Astrocyte of the spinal cord (primary cell): Measurements from ENCODE around the gene PSMG4.

Experiments used
- DNase-seq: peaks from one replicate; pipeline ENCODE4 v3.0.0; 2011; ENCODE audit warnings: low read depth, low spot score
- H3K4me3 ChIP-seq: 2 replicates; pipeline ENCODE4 v1.5.1; 2011; ENCODE audit warnings: low read depth, mild to moderate bottlenecking, low read length, moderate library complexity
- in situ Hi-C: cut with HindIII; loops from 2 replicates; pipeline ENCODE4 v1.10.0; 2017; ENCODE audit warnings: low sequenced_read_pairs
- TF ChIP-seq, protein P1 (sequence below): IDR thresholded peaks from 2 replicates; pipeline ENCODE4 v1.5.1; 2012; ENCODE audit warnings: low read depth, mild to moderate bottlenecking, low read length, inconsistent platforms

The PSMG4 gene

DNA sequence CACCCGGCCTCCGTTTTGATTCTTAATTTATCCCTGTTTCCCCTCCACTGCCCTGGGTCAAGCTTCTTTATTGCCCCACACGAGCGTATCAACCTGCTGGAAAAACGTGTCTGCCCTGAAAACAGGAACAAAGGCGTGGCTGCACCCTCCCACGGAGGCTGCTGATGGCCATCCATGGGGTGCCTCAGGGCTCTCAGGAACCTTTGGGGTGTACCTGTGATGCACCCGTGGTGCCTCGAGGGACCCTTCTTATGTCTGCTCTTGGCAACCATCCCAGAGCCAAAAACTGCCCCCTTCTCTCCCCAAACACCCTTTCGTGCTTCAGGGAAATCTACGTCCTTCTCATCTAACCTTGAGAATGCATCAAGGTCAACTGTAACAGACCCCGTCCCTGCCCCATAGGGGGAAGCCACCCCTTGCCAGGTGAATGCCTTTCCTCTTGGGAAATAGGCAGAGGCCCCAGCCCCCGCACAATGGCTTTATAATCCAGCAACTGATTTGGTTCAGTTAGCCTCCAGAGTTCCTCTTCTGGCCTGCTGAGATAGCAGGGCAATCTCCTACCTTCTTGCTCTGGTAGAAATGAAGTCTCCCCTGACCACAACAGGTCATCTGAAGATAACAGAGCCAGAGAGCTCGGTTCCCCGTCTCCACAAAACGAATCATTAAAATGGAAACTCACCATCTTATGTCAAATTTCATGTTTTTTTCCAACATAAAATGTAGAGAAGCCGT, 29.4 kb downstream of the PSMG4 start:
- no peak for DNase-seq
- TF ChIP-seq, protein P1, sequence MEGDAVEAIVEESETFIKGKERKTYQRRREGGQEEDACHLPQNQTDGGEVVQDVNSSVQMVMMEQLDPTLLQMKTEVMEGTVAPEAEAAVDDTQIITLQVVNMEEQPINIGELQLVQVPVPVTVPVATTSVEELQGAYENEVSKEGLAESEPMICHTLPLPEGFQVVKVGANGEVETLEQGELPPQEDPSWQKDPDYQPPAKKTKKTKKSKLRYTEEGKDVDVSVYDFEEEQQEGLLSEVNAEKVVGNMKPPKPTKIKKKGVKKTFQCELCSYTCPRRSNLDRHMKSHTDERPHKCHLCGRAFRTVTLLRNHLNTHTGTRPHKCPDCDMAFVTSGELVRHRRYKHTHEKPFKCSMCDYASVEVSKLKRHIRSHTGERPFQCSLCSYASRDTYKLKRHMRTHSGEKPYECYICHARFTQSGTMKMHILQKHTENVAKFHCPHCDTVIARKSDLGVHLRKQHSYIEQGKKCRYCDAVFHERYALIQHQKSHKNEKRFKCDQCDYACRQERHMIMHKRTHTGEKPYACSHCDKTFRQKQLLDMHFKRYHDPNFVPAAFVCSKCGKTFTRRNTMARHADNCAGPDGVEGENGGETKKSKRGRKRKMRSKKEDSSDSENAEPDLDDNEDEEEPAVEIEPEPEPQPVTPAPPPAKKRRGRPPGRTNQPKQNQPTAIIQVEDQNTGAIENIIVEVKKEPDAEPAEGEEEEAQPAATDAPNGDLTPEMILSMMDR = no peak
- no peak overlapping the region for H3K4me3 ChIP-seq
- in situ Hi-C loops = loop anchor here (25.0 kb wide), 1 partner anchor 424 kb away; no protein-coding TSS in a partner anchor

DNA sequence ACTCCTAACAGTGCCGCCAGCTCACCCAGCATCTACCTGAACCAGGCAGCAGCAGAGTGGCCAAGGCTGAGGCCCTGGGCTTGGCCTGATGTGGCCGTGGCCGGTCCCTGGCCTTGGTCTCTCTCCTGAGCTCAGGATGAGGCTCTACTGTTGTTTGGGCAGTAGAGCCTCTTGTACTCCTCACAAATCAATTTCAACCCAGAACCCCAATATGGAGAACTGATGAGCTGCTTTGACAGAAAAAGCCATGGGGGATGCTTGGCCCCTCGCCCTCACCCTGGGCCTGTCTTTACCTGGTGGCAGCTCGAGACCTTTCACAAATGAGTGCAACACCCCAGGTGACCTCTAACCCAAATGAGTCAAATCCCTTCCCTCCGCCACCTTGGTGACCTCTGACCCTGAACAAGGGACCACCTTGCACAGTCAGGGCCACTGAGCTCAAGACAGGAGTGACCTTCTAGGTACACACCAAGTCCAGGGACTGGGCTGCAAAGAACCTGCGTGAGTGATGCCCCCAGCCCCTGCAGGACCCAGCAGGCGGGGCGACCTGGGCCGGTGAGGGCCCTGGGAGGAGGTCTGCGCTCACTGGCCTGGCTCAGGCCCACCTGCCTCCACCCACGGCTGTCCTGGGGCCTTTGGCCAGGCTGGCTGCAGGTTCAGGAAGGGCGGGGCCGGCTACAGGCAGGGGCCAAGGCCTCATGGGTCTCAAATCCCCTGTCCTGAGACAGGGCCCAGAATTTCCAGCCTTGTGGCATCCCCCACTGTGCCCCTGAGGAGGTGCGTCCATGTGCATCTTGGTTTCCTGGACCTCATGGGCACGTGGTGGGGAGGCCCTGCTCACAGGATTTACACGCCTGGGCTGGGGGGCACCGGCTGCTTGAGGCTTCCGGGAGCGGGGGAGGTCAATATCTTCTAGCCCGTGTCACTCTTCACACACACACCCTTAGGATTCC, 30.2 kb downstream of the PSMG4 start:
- TF ChIP-seq, protein P1 = no peak
- in situ Hi-C loops = loop anchor here (25.0 kb wide), 1 partner anchor 423 kb away; no protein-coding TSS in a partner anchor
- DNase-seq = no peak
- no peak overlapping the region for H3K4me3 ChIP-seq

DNA sequence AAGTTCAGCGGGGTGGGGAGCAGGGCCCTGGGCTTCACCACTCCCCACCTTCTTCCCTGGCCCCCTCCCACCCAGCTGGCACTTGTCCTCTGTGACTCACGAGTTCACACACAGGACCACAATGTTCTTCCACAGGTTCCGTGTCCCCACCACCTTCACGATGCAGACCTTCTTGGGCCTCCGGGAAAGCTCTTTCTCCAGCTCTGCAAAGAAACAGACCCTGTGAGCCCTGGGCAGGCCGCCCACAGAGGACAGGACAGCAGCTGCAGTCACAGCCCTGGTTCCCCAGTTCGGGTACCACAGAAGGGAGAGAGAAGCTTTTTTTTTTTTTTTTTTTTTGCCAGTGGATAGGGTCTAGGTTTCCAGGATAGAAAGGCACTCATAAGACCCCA, 30.9 kb downstream of the PSMG4 start:
- in situ Hi-C loops = loop anchor here (25.0 kb wide), 1 partner anchor 423 kb away; no protein-coding TSS in a partner anchor
- no peak for DNase-seq
- H3K4me3 ChIP-seq = no peak overlapping the region
- TF ChIP-seq, protein P1 = no peak

DNA sequence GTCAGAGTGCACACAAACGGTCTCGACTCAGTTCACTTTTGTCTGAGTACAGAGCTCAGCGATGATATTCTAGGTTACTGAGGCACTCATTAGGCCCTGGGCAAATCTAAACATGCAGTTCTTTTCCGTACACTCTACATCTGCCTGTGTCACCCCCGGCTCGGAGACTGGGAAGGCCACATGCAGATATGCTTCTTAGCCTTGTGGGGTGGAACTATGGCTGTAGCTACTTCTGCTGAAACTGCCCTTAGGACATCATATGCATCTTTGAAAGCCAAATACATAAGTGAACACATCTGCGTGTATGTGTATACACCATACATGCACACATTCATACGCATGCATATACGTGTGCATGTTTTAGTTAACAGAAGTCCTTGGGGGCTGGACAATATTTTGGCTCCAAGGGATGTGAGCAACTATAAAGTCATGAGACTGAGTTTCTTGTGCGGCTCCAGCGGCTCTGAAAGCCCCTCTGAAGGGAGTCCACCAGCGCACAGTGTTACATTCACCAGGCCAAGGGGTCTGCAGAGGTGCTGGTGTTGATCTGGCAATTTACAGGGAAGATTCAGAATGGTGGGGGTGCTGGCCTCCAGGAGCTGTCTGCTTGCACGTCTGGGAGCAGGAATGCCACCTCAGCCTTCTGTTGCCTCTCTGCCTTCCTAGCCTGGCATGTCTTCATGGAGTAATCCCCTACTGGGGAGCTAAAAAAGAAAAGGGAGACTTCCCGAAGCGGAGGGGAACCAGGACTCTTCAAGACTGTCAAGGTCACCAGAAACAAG, 31.6 kb downstream of the PSMG4 start:
- no peak for DNase-seq
- TF ChIP-seq, protein P1 = no peak
- H3K4me3 ChIP-seq = no peak overlapping the region
- in situ Hi-C loops = loop anchor here (25.0 kb wide), 1 partner anchor 422 kb away; no protein-coding TSS in a partner anchor

DNA sequence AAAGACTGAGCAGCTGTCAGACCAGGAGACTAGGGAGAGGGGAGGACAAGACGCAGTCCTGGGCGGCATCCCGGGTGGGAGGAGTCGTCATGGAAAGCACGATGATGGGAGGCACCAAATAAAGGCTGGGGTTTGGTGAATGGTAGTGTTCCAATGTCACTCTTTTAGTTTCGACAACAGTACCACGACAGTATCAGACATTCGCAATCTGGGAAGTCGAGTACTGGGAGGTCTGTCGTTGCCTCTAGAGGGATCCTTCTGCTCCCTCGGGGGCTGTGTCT, 32.1 kb downstream of the PSMG4 start:
- in situ Hi-C loops = loop anchor here (25.0 kb wide), 1 partner anchor 421 kb away; no protein-coding TSS in a partner anchor
- TF ChIP-seq, protein P1 = no peak
- DNase-seq = no peak
- no peak overlapping the region for H3K4me3 ChIP-seq

DNA sequence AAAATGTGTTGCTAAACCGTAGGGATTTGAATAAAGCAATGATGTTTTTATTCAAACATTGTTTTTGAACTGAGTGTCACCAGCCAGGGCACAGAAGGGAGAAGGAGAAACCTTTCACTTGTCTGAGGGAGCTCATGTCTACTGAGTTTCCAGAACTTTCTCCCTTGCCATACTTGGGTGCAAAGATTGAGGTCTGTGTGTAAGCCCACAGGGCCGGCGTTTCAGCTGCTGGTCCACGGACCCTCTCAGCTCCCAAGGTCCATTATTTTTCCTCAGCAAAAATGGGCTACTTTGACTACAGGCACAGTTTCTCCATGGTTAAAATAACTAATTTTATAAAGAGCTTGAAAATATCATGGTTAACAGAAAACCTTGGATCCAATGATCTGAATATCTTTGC, 32.6 kb downstream of the PSMG4 start:
- no peak overlapping the region for H3K4me3 ChIP-seq
- TF ChIP-seq, protein P1 = no peak
- in situ Hi-C loops = loop anchor here (25.0 kb wide), 1 partner anchor 421 kb away; no protein-coding TSS in a partner anchor
- DNase-seq = no peak
